ENCODE data around the gene LYPLAL1. TPM values are rescaled to one million over a fixed set of nuclear protein-coding genes. Genes with fewer than 3 reads are reported as not detected.

The LYPLAL1 gene
- total and polyA plus RNA-seq, 3 donors from 2014 or later = 20.8 to 33.8 (median 26.5) TPM

GRCh38 chr1:219150913-219151312 lies 22.8 kb upstream of the LYPLAL1 start:
- H3K9me3 ChIP-seq = no peaks in the 10 kb centered on the region
- H3K4me3 ChIP-seq = no peak overlapping the region
- DNase-seq = no peak
- H3K4me1 ChIP-seq = no peaks in the 10 kb centered on the region
- no peak overlapping the region for H3K27ac ChIP-seq
- WGBS, 2 donors = 94 to 98% methylated on average over 3 of the region's 3 CpGs
- TF ChIP-seq POLR2A (IDR thresholded peaks at IDR 0.05) (no peak), CTCF (IDR thresholded peaks at IDR 0.05) (no peak)
- no peaks in the 10 kb centered on the region for H3K27me3 ChIP-seq
- no peaks in the 10 kb centered on the region for H3K36me3 ChIP-seq (ENCODE audit: low read depth, missing control alignments)
- intact Hi-C loops (cut with DNase I; ENCODE audit: low total_unique reads) = no loop called here

- H3K27ac ChIP-seq = no peak overlapping the region
- no peak overlapping the region for H3K4me3 ChIP-seq
- no peak for DNase-seq
- no peaks in the 10 kb centered on the region for H3K4me1 ChIP-seq
- H3K27me3 ChIP-seq = no peaks in the 10 kb centered on the region
- intact Hi-C loops (cut with DNase I; ENCODE audit: low total_unique reads) = no loop called here
- H3K36me3 ChIP-seq (ENCODE audit: low read depth, missing control alignments) = no peaks in the 10 kb centered on the region
- TF ChIP-seq POLR2A (IDR thresholded peaks at IDR 0.05) = no peak
- no peak for TF ChIP-seq CTCF (IDR thresholded peaks at IDR 0.05)
- WGBS, 2 donors = 88 to 94% methylated on average over 3 of the region's 3 CpGs
- H3K9me3 ChIP-seq = no peaks in the 10 kb centered on the region
These were observed 22.2 kb upstream of the LYPLAL1 start for GRCh38 chr1:219151467-219151866.

- TF ChIP-seq POLR2A (IDR thresholded peaks at IDR 0.05) (no peak), CTCF (IDR thresholded peaks at IDR 0.05) (no peak)
- intact Hi-C loops (cut with DNase I; ENCODE audit: low total_unique reads) = no loop called here
- no peak for DNase-seq
- Histone ChIP-seq H3K36me3 (ENCODE audit: low read depth, missing control alignments) (no peaks in the 10 kb centered on the region), H3K4me3 (no peak overlapping the region), H3K27ac (no peak overlapping the region), H3K27me3 (no peaks in the 10 kb centered on the region), H3K4me1 (no peaks in the 10 kb centered on the region), H3K9me3 (no peaks in the 10 kb centered on the region)
- WGBS, 2 donors = 72 to 73% methylated on average over 3 of the region's 3 CpGs
These were observed 20.9 kb upstream of the LYPLAL1 start for GRCh38 chr1:219152751-219153150.

- Histone ChIP-seq H3K4me1 (no peaks in the 10 kb centered on the region), H3K4me3 (no peak overlapping the region), H3K9me3 (no peaks in the 10 kb centered on the region), H3K27ac (no peak overlapping the region), H3K36me3 (ENCODE audit: low read depth, missing control alignments) (no peaks in the 10 kb centered on the region), H3K27me3 (no peaks in the 10 kb centered on the region)
- 92% methylated on average over 4 of the region's 4 CpGs for WGBS, 2 donors
- TF ChIP-seq POLR2A (IDR thresholded peaks at IDR 0.05) = no peak
- TF ChIP-seq CTCF (IDR thresholded peaks at IDR 0.05) = no peak
- no peak for DNase-seq
- intact Hi-C loops (cut with DNase I; ENCODE audit: low total_unique reads) = no loop called here
These were observed 20.0 kb upstream of the LYPLAL1 start for GRCh38 chr1:219153723-219154122.

- no peaks in the 10 kb centered on the region for H3K27me3 ChIP-seq
- no peak for TF ChIP-seq CTCF (IDR thresholded peaks at IDR 0.05)
- no peak for TF ChIP-seq POLR2A (IDR thresholded peaks at IDR 0.05)
- 58 to 62% methylated on average over 1 of the region's 1 CpG for WGBS, 2 donors
- H3K4me1 ChIP-seq = no peaks in the 10 kb centered on the region
- no peak overlapping the region for H3K27ac ChIP-seq
- DNase-seq = no peak
- intact Hi-C loops (cut with DNase I; ENCODE audit: low total_unique reads) = no loop called here
- H3K36me3 ChIP-seq (ENCODE audit: low read depth, missing control alignments) = no peaks in the 10 kb centered on the region
- no peaks in the 10 kb centered on the region for H3K9me3 ChIP-seq
- no peak overlapping the region for H3K4me3 ChIP-seq
These were observed 18.5 kb upstream of the LYPLAL1 start for GRCh38 chr1:219155135-219155534.
